Caco-2 (cell line): Measurements from ENCODE around the gene RPLP2. TPM values are rescaled to one million over a fixed set of nuclear protein-coding genes. Genes with fewer than 3 reads are reported as not detected.

Source experiments
- BruUV-seq: library from RNA; stranded (reverse); fragments of 400-500 nt; replicated peaks from 2 replicates; lab custom pipeline; 2021; lab: Mats Ljungman, UMichigan
- CTCF ChIA-PET: fragments of 300-600 bp; sonication (Branson Sonifier 250); formaldehyde crosslinking; loops from one replicate; lab custom pipeline; 2022; ENCODE audit warnings: antibody characterized with exemption; lab: Charles Lee
- POLR2A ChIA-PET: fragments of 300-600 bp; sonication (Branson Sonifier 250); formaldehyde crosslinking; loops from one replicate; lab custom pipeline; 2022; ENCODE audit warnings: antibody characterized with exemption; lab: Charles Lee
- DNase-seq, 2 experiments: peaks; one replicate each; pipeline versions ENCODE4 v3.0.0 to v3.0.0-alpha.2; 2020 to 2022
- H3K27me3 ChIP-seq: replicated peaks from 2 replicates; pipeline ENCODE4 v1.6.0; 2011; ENCODE audit warnings: low read length; ENCODE audit not compliant: control insufficient read depth, insufficient read depth
- H3K36me3 ChIP-seq: 2 replicates; pipeline ENCODE4 v1.5.1; 2011; ENCODE audit warnings: low read length; ENCODE audit not compliant: control insufficient read depth, insufficient read depth
- H3K4me1 ChIP-seq: fragments of 250-450 bp; sonication (Bioruptor Pico); 2 replicates; pipeline ENCODE4 v1.5.1; 2020; ENCODE audit warnings: mild to moderate bottlenecking
- H3K4me3 ChIP-seq: 2 replicates; pipeline ENCODE4 v1.5.1; 2011; ENCODE audit warnings: low read depth, mild to moderate bottlenecking, control low read depth, low read length
- H3K9me3 ChIP-seq: fragments of 250-450 bp; sonication (Bioruptor Pico); 2 replicates; pipeline ENCODE4 v1.5.1; 2020; ENCODE audit warnings: mild to moderate bottlenecking, moderate library complexity
- H3K27ac Mint-ChIP-seq: one replicate; pipeline ENCODE4 v1.8.0; 2022; ENCODE audit warnings: mixed read lengths; ENCODE audit not compliant: unreplicated experiment
- H3K27me3 Mint-ChIP-seq: one replicate; pipeline ENCODE4 v1.8.0; 2022; ENCODE audit warnings: mixed read lengths; ENCODE audit not compliant: insufficient read depth, unreplicated experiment
- H3K36me3 Mint-ChIP-seq: one replicate; pipeline ENCODE4 v1.8.0; 2022; ENCODE audit warnings: mild to moderate bottlenecking, mixed read lengths; ENCODE audit not compliant: insufficient read depth, unreplicated experiment
- H3K4me1 Mint-ChIP-seq: one replicate; pipeline ENCODE4 v1.8.0; 2022; ENCODE audit warnings: low read depth, mixed read lengths; ENCODE audit not compliant: unreplicated experiment
- H3K4me3 Mint-ChIP-seq: one replicate; pipeline ENCODE4 v1.8.0; 2022; ENCODE audit warnings: mild to moderate bottlenecking, moderate library complexity, mixed read lengths; ENCODE audit not compliant: unreplicated experiment
- H3K9me3 Mint-ChIP-seq: one replicate; pipeline ENCODE4 v1.8.0; 2022; ENCODE audit warnings: mixed read lengths; ENCODE audit not compliant: unreplicated experiment
- CTCF ChIP-seq, 2 experiments: fragments of 200-600 bp in 1 of 2; IDR thresholded peaks; 1 replicate in 1 of 2; 2 replicates in 1 of 2; pipeline versions ENCODE4 v1.5.1 to v1.8.0; 2011 to 2022; ENCODE audit warnings: antibody characterized with exemption in 1 of 2, control low read depth in 1 of 2, inconsistent platforms in 1 of 2, low read depth in 1 of 2, low read length in 1 of 2, mild to moderate bottlenecking in 1 of 2, moderate library complexity in 1 of 2; ENCODE audit not compliant: insufficient read depth in 1 of 2, severe bottlenecking in 1 of 2, unreplicated experiment in 1 of 2
- intact Hi-C: fragments of 100-400 bp; cut with micrococcal nuclease; formaldehyde crosslinking; loops from one replicate; pipeline ENCODE4 v1.10.0; 2022; ENCODE audit not compliant: unreplicated experiment
- total RNA-seq: library from RNA; stranded (reverse); gene quantifications from 2 replicates; pipeline ENCODE4 v1.2.3, GENCODE V29; 2022

RPLP2 gene
- total RNA-seq, 1 experiment from 2014 or later: 2,622 TPM

DNA sequence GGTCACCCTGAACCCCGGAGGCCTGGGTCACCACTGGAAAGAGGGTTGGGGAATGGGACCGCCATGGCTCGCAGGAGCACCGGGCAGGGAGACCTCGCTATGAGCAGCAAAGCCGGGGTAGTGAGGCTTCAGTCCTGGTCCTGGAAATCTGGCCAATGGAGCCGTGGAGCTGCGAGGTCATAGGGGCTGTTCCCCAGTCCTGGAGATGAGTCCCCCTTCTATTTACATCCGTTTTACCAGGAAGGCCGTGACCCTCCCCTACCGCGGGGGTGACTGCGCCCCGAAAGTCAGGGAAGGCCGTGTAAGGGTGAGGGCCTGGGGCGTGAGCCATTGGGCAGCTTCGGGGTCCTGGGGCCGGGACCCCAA is 5.2 kb upstream of the RPLP2 start:
- peaks cover 33% of the 10 kb centered on the region for H3K36me3 Mint-ChIP-seq

GRCh38 chr11:808427-809286 is 1.1 kb upstream of the RPLP2 start:
- POLR2A ChIA-PET: interaction anchor here (0.5 to 1.6 kb wide), 10 partner anchors 11 to 114 kb away, joined by 3 to 35 read pairs (median 5); partner anchors contain the start of genes DEAF1, PNPLA2 and TSPAN4
- no peaks in the 10 kb centered on the region for H3K27me3 ChIP-seq
- H3K4me1 ChIP-seq: peaks cover 18% of the 10 kb centered on the region
- no peaks in the 10 kb centered on the region for H3K27me3 Mint-ChIP-seq
- H3K36me3 ChIP-seq: peaks cover 14% of the 10 kb centered on the region
- no peaks in the 10 kb centered on the region for H3K4me1 Mint-ChIP-seq
- CTCF ChIA-PET: interaction anchor here (0.7 to 1.1 kb wide), 2 partner anchors 12 to 1181 kb away, joined by 3 read pairs; no protein-coding TSS in a partner anchor
- peak in 1 of 2 experiments; percentile 75 for DNase-seq
- TSS peak; percentile 68 for BruUV-seq
- H3K27ac Mint-ChIP-seq: peak overlapping the region; percentile 99
- intact Hi-C loops: no loop called here
- H3K9me3 Mint-ChIP-seq: no peaks in the 10 kb centered on the region
- peak overlapping the region; percentile 98 for H3K4me3 ChIP-seq
- peak overlapping the region; percentile 98 for H3K4me3 Mint-ChIP-seq
- peaks cover 61% of the 10 kb centered on the region for H3K36me3 Mint-ChIP-seq
- no peaks in the 10 kb centered on the region for H3K9me3 ChIP-seq
- TF ChIP-seq CTCF (IDR thresholded peaks at IDR 0.05; ENCODE audit: insufficient read depth in 1 of 2, low read depth in 1 of 2, low read length in 1 of 2, severe bottlenecking in 1 of 2, unreplicated experiment in 1 of 2): no peak

More for the DNA sequence above, 5.2 kb upstream of the RPLP2 start:
- ChIA-PET POLR2A (interaction anchor here (0.7 kb wide), 1 partner anchor 229 kb away, joined by 4 read pairs; the partner anchor contains the start of gene PHRF1), CTCF (no interaction called here)
- Histone ChIP-seq H3K4me1 (peaks cover 14% of the 10 kb centered on the region; the same call in 1 of the 2 replicates), H3K27me3 (no peaks in the 10 kb centered on the region), H3K9me3 (no peaks in the 10 kb centered on the region), H3K4me3 (peak overlapping the region; percentile 75), H3K36me3 (no peaks in the 10 kb centered on the region)
- H3K27me3 Mint-ChIP-seq: no peaks in the 10 kb centered on the region
- H3K4me1 Mint-ChIP-seq: no peaks in the 10 kb centered on the region
- peak overlapping the region; percentile 74 for H3K4me3 Mint-ChIP-seq
- BruUV-seq: no TSS peak
- no peak for TF ChIP-seq CTCF (IDR thresholded peaks at IDR 0.05; ENCODE audit: insufficient read depth in 1 of 2, low read depth in 1 of 2, low read length in 1 of 2, severe bottlenecking in 1 of 2, unreplicated experiment in 1 of 2)
- intact Hi-C loops: no loop called here
- H3K9me3 Mint-ChIP-seq: no peaks in the 10 kb centered on the region
- no peak for DNase-seq
- H3K27ac Mint-ChIP-seq: no peak overlapping the region

GRCh38 chr11:810040-810567 is 337 bp downstream of the RPLP2 start:
- Histone ChIP-seq H3K27me3 (no peaks in the 10 kb centered on the region), H3K9me3 (no peaks in the 10 kb centered on the region), H3K4me1 (peaks cover 8% of the 10 kb centered on the region; the same call in 1 of the 2 replicates), H3K36me3 (peaks cover 14% of the 10 kb centered on the region), H3K4me3 (peak overlapping the region; percentile 98)
- H3K27ac Mint-ChIP-seq: peak overlapping the region; percentile 99
- peak in 1 of 2 experiments; percentile 48 for DNase-seq
- no peaks in the 10 kb centered on the region for H3K4me1 Mint-ChIP-seq
- H3K36me3 Mint-ChIP-seq: peaks cover 67% of the 10 kb centered on the region
- intact Hi-C loops: no loop called here
- TSS peak; percentile 71 for BruUV-seq
- TF ChIP-seq CTCF (IDR thresholded peaks at IDR 0.05; ENCODE audit: insufficient read depth in 1 of 2, low read depth in 1 of 2, low read length in 1 of 2, severe bottlenecking in 1 of 2, unreplicated experiment in 1 of 2): no peak
- ChIA-PET CTCF (no interaction called here), POLR2A (interaction anchor here (0.6 to 1.6 kb wide), 10 partner anchors 9 to 117 kb away, joined by 3 to 35 read pairs (median 4); partner anchors contain the start of genes CRACR2B, DEAF1, PNPLA2 and TSPAN4)
- peak overlapping the region; percentile 98 for H3K4me3 Mint-ChIP-seq
- no peaks in the 10 kb centered on the region for H3K9me3 Mint-ChIP-seq
- H3K27me3 Mint-ChIP-seq: no peaks in the 10 kb centered on the region
